ENCODE results near the gene ACOT2.

ACOT2 gene

GRCh38 chr14:73612339-73613045 lies 43.5 kb downstream of the ACOT2 start, which contains the start of gene ACOT6:
Gene ACOT6, plus strand, starts transcription at chr14:73612517. Its CDS starts 55 bp downstream, at chr14:73612572.
- intact Hi-C loops (cut with DNase I) = no loop called here
- peak; percentile 46 to 95 (median 72) for DNase-seq

- intact Hi-C loops (cut with DNase I) = no loop called here
- DNase-seq = no peak
Measured at GRCh38 chr14:73613046-73613383, 44.0 kb downstream of the ACOT2 start.

GRCh38 chr14:73613419-73613963 lies 44.5 kb downstream of the ACOT2 start:
- DNase-seq = no peak
- intact Hi-C loops (cut with DNase I) = no loop called here

GRCh38 chr14:73616831-73617230 lies 47.8 kb downstream of the ACOT2 start:
- intact Hi-C loops (cut with DNase I) = no loop called here

GRCh38 chr14:73619524-73619923 lies 50.5 kb downstream of the ACOT2 start:
- intact Hi-C loops (cut with DNase I) = no loop called here
- DNase-seq = no peak

More at GRCh38 chr14:73616831-73617230, 47.8 kb downstream of the ACOT2 start:
- DNase-seq = no peak

GRCh38 chr14:73620268-73620667 lies 51.3 kb downstream of the ACOT2 start:
- intact Hi-C loops (cut with DNase I) = no loop called here
- no peak for DNase-seq

GRCh38 chr14:73623504-73624054 lies 54.6 kb downstream of the ACOT2 start:
- intact Hi-C loops (cut with DNase I) = no loop called here
- DNase-seq = no peak

All from posterior cingulate gyrus (tissue), 11 donors.